ENCODE results near the gene NUDT17. TPM values are rescaled to one million over a fixed set of nuclear protein-coding genes. Genes with fewer than 3 reads are reported as not detected.
"Not testable (repeated sequence)": the region's sequence is repeated elsewhere in the genome, so short reads cannot be mapped to it uniquely, and the experiment has no call there.

The NUDT17 gene
- polyA plus RNA-seq, 2 donors: 1.5 to 2.2 TPM

- H3K4me1 ChIP-seq (ENCODE audit: control insufficient read depth in 2 of 2, insufficient read depth in 2 of 2, low read length in 1 of 2); H3K27me3 ChIP-seq (ENCODE audit: control insufficient read depth in 1 of 2, insufficient read depth in 2 of 2, low read length in 2 of 2); H3K36me3 ChIP-seq (ENCODE audit: control insufficient read depth in 2 of 2, insufficient read depth in 2 of 2, low read length in 1 of 2); H3K27ac ChIP-seq (ENCODE audit: low read depth in 2 of 2, low read length in 1 of 2); H3K4me3 ChIP-seq (ENCODE audit: low read depth in 1 of 2, low read length in 2 of 2); H3K9me3 ChIP-seq (ENCODE audit: control insufficient read depth in 2 of 2, insufficient read depth in 1 of 2, low read depth in 1 of 2, low read length in 1 of 2): not testable (repeated sequence)
- 0 to 4% methylated on average over 3 to 4 of the region's 16 CpGs for WGBS, 2 donors
Observed at GRCh38 chr1:145822779-145823331, 22.6 kb upstream of the NUDT17 start.

- H3K27me3 ChIP-seq (ENCODE audit: control insufficient read depth in 1 of 2, insufficient read depth in 2 of 2, low read length in 2 of 2): no peaks in the 10 kb centered on the region
- H3K9me3 ChIP-seq (ENCODE audit: control insufficient read depth in 2 of 2, insufficient read depth in 1 of 2, low read depth in 1 of 2, low read length in 1 of 2): no peaks in the 10 kb centered on the region
- peaks cover 4 to 6% of the 10 kb centered on the region in 2 donors for H3K36me3 ChIP-seq (ENCODE audit: control insufficient read depth in 2 of 2, insufficient read depth in 2 of 2, low read length in 1 of 2)
- no peaks in the 10 kb centered on the region for H3K4me1 ChIP-seq (ENCODE audit: control insufficient read depth in 2 of 2, insufficient read depth in 2 of 2, low read length in 1 of 2)
- peak within 1 kb of the TSS; percentile 75 to 85 for H3K4me3 ChIP-seq (ENCODE audit: low read depth in 1 of 2, low read length in 2 of 2)
- peak within 1 kb of the TSS; percentile 79 to 87 for H3K27ac ChIP-seq (ENCODE audit: low read depth in 2 of 2, low read length in 1 of 2)
- WGBS, 2 donors: 0% methylated on average over 75 to 89 of the region's 89 CpGs
Observed at GRCh38 chr1:145823565-145824498, 21.6 kb upstream of the NUDT17 start, which contains the start of the genes POLR3C and RNF115. Gene POLR3C (plus strand): TSS chr1:145824200. CDS start chr1:145825777, 1,577 bp downstream. Gene RNF115 (minus strand): TSS chr1:145824095. CDS start chr1:145823873, 222 bp downstream.

- peak overlapping the region; percentile 75 to 85 for H3K4me3 ChIP-seq (ENCODE audit: low read depth in 1 of 2, low read length in 2 of 2)
- 1 to 2% methylated on average over 7 of the region's 7 CpGs for WGBS, 2 donors
- peak overlapping the region; percentile 79 to 87 for H3K27ac ChIP-seq (ENCODE audit: low read depth in 2 of 2, low read length in 1 of 2)
- no peaks in the 10 kb centered on the region for H3K27me3 ChIP-seq (ENCODE audit: control insufficient read depth in 1 of 2, insufficient read depth in 2 of 2, low read length in 2 of 2)
- H3K4me1 ChIP-seq (ENCODE audit: control insufficient read depth in 2 of 2, insufficient read depth in 2 of 2, low read length in 1 of 2): no peaks in the 10 kb centered on the region
- H3K9me3 ChIP-seq (ENCODE audit: control insufficient read depth in 2 of 2, insufficient read depth in 1 of 2, low read depth in 1 of 2, low read length in 1 of 2): no peaks in the 10 kb centered on the region
- H3K36me3 ChIP-seq (ENCODE audit: control insufficient read depth in 2 of 2, insufficient read depth in 2 of 2, low read length in 1 of 2): peaks cover 4 to 8% of the 10 kb centered on the region in 2 donors
Observed at GRCh38 chr1:145824499-145824842, 21.0 kb upstream of the NUDT17 start.

GRCh38 chr1:145826030-145826429 lies 19.4 kb upstream of the NUDT17 start:
- H3K36me3 ChIP-seq (ENCODE audit: control insufficient read depth in 2 of 2, insufficient read depth in 2 of 2, low read length in 1 of 2): peaks cover 4 to 8% of the 10 kb centered on the region in 2 donors
- no peak overlapping the region for H3K27ac ChIP-seq (ENCODE audit: low read depth in 2 of 2, low read length in 1 of 2)
- 88 to 92% methylated on average over 2 of the region's 2 CpGs for WGBS, 2 donors
- no peak overlapping the region for H3K4me3 ChIP-seq (ENCODE audit: low read depth in 1 of 2, low read length in 2 of 2)
- no peaks in the 10 kb centered on the region for H3K4me1 ChIP-seq (ENCODE audit: control insufficient read depth in 2 of 2, insufficient read depth in 2 of 2, low read length in 1 of 2)
- no peaks in the 10 kb centered on the region for H3K27me3 ChIP-seq (ENCODE audit: control insufficient read depth in 1 of 2, insufficient read depth in 2 of 2, low read length in 2 of 2)
- no peaks in the 10 kb centered on the region for H3K9me3 ChIP-seq (ENCODE audit: control insufficient read depth in 2 of 2, insufficient read depth in 1 of 2, low read depth in 1 of 2, low read length in 1 of 2)

- no peak overlapping the region for H3K4me3 ChIP-seq (ENCODE audit: low read depth in 1 of 2, low read length in 2 of 2)
- no peaks in the 10 kb centered on the region for H3K27me3 ChIP-seq (ENCODE audit: control insufficient read depth in 1 of 2, insufficient read depth in 2 of 2, low read length in 2 of 2)
- H3K36me3 ChIP-seq (ENCODE audit: control insufficient read depth in 2 of 2, insufficient read depth in 2 of 2, low read length in 1 of 2): peaks cover 4 to 12% of the 10 kb centered on the region in 2 donors
- H3K9me3 ChIP-seq (ENCODE audit: control insufficient read depth in 2 of 2, insufficient read depth in 1 of 2, low read depth in 1 of 2, low read length in 1 of 2): no peaks in the 10 kb centered on the region
- no peak overlapping the region for H3K27ac ChIP-seq (ENCODE audit: low read depth in 2 of 2, low read length in 1 of 2)
- no peaks in the 10 kb centered on the region for H3K4me1 ChIP-seq (ENCODE audit: control insufficient read depth in 2 of 2, insufficient read depth in 2 of 2, low read length in 1 of 2)
Observed at GRCh38 chr1:145827966-145828365, 17.5 kb upstream of the NUDT17 start.

GRCh38 chr1:145828367-145829026 lies 16.9 kb upstream of the NUDT17 start:
- peaks cover 4 to 16% of the 10 kb centered on the region in 2 donors for H3K36me3 ChIP-seq (ENCODE audit: control insufficient read depth in 2 of 2, insufficient read depth in 2 of 2, low read length in 1 of 2)
- H3K4me1 ChIP-seq (ENCODE audit: control insufficient read depth in 2 of 2, insufficient read depth in 2 of 2, low read length in 1 of 2): no peaks in the 10 kb centered on the region
- H3K4me3 ChIP-seq (ENCODE audit: low read depth in 1 of 2, low read length in 2 of 2): no peak overlapping the region
- no peaks in the 10 kb centered on the region for H3K27me3 ChIP-seq (ENCODE audit: control insufficient read depth in 1 of 2, insufficient read depth in 2 of 2, low read length in 2 of 2)
- H3K9me3 ChIP-seq (ENCODE audit: control insufficient read depth in 2 of 2, insufficient read depth in 1 of 2, low read depth in 1 of 2, low read length in 1 of 2): no peaks in the 10 kb centered on the region
- H3K27ac ChIP-seq (ENCODE audit: low read depth in 2 of 2, low read length in 1 of 2): no peak overlapping the region

- not testable (repeated sequence) for H3K27me3 ChIP-seq (ENCODE audit: control insufficient read depth in 1 of 2, insufficient read depth in 2 of 2, low read length in 2 of 2); H3K4me1 ChIP-seq (ENCODE audit: control insufficient read depth in 2 of 2, insufficient read depth in 2 of 2, low read length in 1 of 2); H3K9me3 ChIP-seq (ENCODE audit: control insufficient read depth in 2 of 2, insufficient read depth in 1 of 2, low read depth in 1 of 2, low read length in 1 of 2); H3K27ac ChIP-seq (ENCODE audit: low read depth in 2 of 2, low read length in 1 of 2); H3K4me3 ChIP-seq (ENCODE audit: low read depth in 1 of 2, low read length in 2 of 2)
- peaks cover 4 to 19% of the 10 kb centered on the region in 2 donors for H3K36me3 ChIP-seq (ENCODE audit: control insufficient read depth in 2 of 2, insufficient read depth in 2 of 2, low read length in 1 of 2)
- 94 to 97% methylated on average over 2 of the region's 2 CpGs for WGBS, 2 donors
Observed at GRCh38 chr1:145830810-145831209, 14.6 kb upstream of the NUDT17 start.

GRCh38 chr1:145837656-145838055 lies 7.8 kb upstream of the NUDT17 start:
- Histone ChIP-seq H3K36me3 (ENCODE audit: control insufficient read depth in 2 of 2, insufficient read depth in 2 of 2, low read length in 1 of 2) (peaks cover 23 to 29% of the 10 kb centered on the region in 2 donors), H3K4me3 (ENCODE audit: low read depth in 1 of 2, low read length in 2 of 2) (no peak overlapping the region), H3K9me3 (ENCODE audit: control insufficient read depth in 2 of 2, insufficient read depth in 1 of 2, low read depth in 1 of 2, low read length in 1 of 2) (no peaks in the 10 kb centered on the region), H3K4me1 (ENCODE audit: control insufficient read depth in 2 of 2, insufficient read depth in 2 of 2, low read length in 1 of 2) (no peaks in the 10 kb centered on the region), H3K27me3 (ENCODE audit: control insufficient read depth in 1 of 2, insufficient read depth in 2 of 2, low read length in 2 of 2) (no peaks in the 10 kb centered on the region), H3K27ac (ENCODE audit: low read depth in 2 of 2, low read length in 1 of 2) (no peak overlapping the region)
- 90 to 95% methylated on average over 1 of the region's 1 CpG for WGBS, 2 donors

- peaks cover 10 to 32% of the 10 kb centered on the region in 2 donors for H3K36me3 ChIP-seq (ENCODE audit: control insufficient read depth in 2 of 2, insufficient read depth in 2 of 2, low read length in 1 of 2)
- H3K9me3 ChIP-seq (ENCODE audit: control insufficient read depth in 2 of 2, insufficient read depth in 1 of 2, low read depth in 1 of 2, low read length in 1 of 2): no peaks in the 10 kb centered on the region
- peaks cover 3 to 6% of the 10 kb centered on the region in 2 donors for H3K4me1 ChIP-seq (ENCODE audit: control insufficient read depth in 2 of 2, insufficient read depth in 2 of 2, low read length in 1 of 2)
- H3K27me3 ChIP-seq (ENCODE audit: control insufficient read depth in 1 of 2, insufficient read depth in 2 of 2, low read length in 2 of 2): no peaks in the 10 kb centered on the region
- no peak overlapping the region for H3K27ac ChIP-seq (ENCODE audit: low read depth in 2 of 2, low read length in 1 of 2)
- WGBS, 2 donors: 89 to 93% methylated on average over 3 of the region's 3 CpGs
- no peak overlapping the region for H3K4me3 ChIP-seq (ENCODE audit: low read depth in 1 of 2, low read length in 2 of 2)
Observed at GRCh38 chr1:145843031-145843430, 2.4 kb upstream of the NUDT17 start.

Measured in esophagus (tissue), 2 donors.